HG03103 (cell line): Measurements from ENCODE around the gene NPAS2.

Source experiments
- ATAC-seq: cut with Tn5 transposase; IDR thresholded peaks from one replicate; pipeline ENCODE4 v1.9.1; 2021; ENCODE audit warnings: low read depth; ENCODE audit not compliant: unreplicated experiment

The NPAS2 gene

DNA sequence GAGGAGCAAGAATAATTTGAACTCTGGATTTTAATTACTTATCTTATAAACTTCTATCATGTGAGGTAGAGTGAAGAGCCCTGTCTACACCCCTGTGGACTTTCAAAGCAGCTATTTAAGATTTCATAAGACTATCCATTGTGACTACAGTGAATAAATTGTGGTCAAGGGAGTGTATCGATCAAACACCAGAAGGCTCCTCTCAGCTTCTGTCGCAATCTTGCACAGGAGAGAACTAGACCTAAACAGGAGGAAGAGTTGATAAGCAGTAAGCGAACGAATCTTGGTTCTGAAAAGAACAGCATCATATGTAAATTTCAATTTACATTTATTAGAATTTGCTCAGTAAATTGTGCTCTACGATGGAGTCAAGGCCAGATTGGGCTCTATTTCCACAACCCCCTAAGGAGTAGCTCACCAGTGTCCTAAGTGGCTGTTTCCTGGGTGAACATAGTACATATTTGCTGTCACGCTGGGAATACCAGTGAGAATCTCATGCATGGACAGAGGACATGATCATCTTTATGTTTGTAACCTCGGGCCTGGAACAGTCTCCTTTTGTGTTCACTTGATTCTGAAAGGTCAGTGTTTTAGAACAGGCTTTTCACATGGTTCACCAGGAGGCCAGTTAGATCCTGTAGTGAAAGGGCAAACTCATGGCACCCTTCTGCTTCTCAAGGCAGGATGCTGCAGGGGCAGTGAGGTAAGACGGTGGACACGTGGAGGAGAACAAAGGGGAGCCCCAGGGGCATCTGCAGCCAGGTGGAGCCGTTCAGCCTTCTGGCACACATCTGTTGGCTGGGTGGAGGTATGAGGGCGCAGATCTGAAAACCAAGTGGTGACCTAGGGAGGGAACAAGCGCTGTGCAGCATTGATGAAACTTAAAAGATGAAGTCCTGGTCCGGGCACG lies 33.3 kb downstream of the NPAS2 start:
- ATAC-seq: no peak

DNA sequence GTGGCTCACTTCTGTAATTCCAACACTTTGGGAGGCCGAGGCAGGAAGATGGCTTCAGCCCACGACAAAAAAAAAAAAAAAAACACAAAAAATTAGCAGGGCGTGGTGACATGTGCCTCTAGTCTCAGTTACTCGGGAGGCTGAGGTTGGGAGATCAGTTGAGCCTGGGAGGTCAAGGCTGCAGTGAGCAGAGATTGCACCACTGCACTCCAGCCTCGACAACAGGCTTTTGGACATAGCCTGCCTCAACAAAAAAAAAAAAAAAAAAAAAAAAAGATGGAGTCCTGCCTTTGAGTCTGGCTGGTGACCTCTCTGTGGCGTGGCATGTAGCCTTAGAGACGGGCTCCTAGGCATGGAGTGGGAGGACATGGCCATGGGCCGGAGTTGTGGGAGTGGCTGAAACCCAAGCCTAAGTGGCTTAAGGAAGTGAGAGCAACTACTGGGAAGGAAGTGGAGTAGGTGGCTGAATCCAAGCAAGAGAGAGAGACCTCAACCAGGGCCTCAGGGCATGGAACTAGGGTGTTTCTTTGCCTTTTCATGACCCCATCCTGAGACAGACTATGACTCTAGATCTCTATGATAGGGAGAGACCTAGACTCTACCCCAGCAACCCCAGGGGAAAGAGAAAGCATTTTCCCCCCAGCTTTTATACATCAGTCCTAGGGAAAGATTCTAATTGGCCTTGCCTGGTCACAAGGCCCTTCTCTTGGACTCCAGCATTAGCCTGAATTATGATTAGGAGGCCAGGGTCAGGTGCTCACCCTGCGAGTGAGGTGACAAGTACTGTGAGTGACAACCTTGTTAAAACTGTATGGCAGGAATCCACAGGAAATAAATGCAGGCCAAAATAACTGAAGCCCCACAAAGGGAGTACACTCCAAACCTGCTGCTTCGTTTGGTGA lies 34.2 kb downstream of the NPAS2 start:
- ATAC-seq: no peak

- ATAC-seq: no peak
These were observed 35.1 kb downstream of the NPAS2 start for GRCh38 chr2:100855084-100855483.

DNA sequence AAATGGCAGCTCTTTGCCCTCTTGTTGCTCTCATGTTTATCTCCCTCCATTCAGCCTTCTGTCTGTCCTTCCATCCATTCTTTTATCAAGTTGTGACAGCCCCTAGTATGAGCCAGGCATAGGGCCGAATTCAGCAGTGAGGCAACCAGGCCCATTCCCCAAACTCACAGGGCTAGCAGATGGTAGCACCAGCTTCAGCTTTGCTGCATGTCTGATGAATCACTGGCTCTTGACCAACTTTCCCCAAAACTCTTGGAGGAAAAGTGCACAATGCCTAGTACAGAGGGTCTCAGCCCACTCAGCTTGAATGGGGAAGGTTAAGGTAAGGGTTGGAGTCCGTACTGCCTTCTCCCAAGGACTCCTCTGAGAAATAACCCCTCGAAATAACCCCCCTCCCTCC lies 35.7 kb downstream of the NPAS2 start:
- no peak for ATAC-seq

DNA sequence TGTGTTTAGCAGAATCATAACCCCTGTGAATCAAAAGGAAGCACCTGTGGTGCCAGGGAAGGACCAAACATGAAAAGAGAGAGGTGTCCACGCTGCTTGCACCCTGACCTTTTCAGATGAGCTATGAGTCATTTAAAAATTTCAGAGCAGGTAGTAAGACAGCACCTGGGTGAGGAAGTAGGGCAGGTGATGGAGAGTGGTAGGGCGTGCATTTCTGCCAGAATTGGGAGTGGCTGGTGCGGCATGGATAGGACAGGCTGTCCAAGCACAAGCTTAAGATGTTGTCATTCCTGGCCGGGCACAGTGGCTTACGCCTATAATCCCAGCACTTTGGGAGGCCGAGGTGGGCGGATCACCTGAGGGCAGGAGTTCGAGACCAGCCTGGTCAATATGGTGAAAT lies 36.8 kb downstream of the NPAS2 start:
- ATAC-seq: no peak

DNA sequence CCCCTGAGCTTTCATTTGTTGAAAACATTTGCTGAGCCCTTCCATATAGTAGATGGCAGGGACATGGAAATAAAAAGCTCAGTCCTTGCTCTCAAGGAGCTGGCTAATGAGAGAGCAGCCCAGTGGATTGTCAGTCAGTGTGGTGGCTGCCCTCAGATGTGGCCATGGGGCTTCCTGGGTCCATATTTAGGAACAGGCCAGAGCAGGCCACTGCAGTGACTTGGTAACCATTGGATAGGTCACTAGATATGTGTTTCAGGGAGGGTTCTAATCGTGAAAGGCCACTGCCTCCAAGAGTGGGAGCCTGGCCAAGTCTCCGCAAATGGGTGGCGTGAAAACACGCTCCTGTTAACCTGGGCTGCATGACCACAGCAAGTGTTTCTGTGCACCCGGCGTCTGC lies 37.4 kb downstream of the NPAS2 start:
- no peak for ATAC-seq

DNA sequence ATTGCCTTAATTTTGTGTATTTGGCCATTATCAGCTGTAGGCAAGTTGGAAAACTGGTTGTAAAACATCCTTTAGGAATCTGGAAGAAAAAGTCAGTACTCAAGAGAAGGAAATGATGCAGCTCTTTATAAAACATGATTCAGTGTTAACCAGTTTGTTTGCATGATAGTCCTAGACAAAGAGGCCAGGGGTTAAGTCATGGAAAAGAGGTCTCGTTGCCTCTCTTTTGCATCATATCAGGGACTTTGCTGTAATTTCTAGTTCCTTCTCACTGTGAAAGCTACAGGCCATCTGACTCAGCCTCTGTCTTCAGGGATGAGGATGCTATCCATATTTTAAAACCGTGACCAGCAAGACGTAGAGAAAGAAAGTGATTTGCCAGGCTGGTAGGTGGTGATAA lies 38.0 kb downstream of the NPAS2 start:
- ATAC-seq: no peak

- no peak for ATAC-seq
These were observed 40.0 kb downstream of the NPAS2 start for GRCh38 chr2:100859902-100860301.

GRCh38 chr2:100861340-100861739 lies 41.4 kb downstream of the NPAS2 start:
- ATAC-seq: no peak

DNA sequence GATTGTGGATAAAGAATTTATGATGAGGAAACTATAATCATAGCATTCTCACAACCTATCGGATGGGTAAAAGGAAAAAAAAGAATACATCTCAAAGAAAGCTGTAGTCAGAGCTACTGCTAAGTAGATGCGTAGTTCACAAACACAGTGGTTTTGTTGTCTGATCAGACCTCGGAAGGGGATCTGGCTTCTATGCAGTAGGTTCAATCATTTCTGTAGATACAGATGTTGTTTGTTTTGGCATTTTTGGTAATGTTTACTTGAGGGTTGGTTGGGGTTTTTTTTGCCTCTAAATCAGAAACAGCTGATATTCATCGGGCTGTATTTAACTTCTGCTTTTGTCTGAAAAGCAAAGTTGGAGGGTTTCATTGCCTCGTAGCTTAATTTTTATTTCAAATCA lies 42.1 kb downstream of the NPAS2 start:
- no peak for ATAC-seq

- ATAC-seq: no peak
These were observed 46.0 kb downstream of the NPAS2 start for GRCh38 chr2:100865816-100866460.

DNA sequence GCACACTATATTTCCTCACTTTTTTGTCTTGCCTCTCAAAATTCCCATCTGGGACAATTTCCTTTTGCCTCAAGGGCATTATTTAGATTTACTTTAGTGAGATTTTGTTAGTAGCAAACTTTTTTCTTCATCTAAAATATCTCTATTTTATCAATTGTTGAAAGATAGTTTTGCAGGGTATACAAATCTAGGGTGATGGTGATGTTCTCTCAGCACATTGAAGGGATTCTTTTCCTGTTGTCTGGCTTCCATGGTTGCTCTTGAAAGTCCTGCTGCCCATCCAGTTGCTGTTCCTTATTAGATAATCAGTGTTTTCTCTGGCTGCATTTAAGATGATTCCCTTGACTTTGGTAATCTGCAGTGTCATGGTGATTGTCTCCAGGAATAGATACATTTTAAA lies 48.1 kb downstream of the NPAS2 start:
- no peak for ATAC-seq

DNA sequence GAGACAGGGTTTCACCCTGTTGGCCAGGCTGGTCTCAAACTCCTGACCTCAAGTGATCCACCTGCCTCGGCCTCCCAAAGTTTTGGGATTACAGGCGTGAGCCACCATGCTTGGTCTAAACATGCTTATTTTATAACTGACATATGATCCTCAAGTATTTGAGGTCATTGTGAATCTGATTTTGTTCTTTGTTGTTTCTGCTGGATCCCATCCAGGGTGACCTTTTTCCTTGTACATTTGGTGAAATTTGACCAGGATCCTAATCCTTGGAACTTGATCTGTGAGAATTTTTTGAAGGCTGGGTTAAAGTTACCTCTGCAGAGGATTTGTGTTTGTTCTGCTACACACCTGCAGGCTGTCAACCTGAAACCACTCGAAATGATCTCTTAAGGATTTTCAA lies 49.2 kb downstream of the NPAS2 start:
- no peak for ATAC-seq

DNA sequence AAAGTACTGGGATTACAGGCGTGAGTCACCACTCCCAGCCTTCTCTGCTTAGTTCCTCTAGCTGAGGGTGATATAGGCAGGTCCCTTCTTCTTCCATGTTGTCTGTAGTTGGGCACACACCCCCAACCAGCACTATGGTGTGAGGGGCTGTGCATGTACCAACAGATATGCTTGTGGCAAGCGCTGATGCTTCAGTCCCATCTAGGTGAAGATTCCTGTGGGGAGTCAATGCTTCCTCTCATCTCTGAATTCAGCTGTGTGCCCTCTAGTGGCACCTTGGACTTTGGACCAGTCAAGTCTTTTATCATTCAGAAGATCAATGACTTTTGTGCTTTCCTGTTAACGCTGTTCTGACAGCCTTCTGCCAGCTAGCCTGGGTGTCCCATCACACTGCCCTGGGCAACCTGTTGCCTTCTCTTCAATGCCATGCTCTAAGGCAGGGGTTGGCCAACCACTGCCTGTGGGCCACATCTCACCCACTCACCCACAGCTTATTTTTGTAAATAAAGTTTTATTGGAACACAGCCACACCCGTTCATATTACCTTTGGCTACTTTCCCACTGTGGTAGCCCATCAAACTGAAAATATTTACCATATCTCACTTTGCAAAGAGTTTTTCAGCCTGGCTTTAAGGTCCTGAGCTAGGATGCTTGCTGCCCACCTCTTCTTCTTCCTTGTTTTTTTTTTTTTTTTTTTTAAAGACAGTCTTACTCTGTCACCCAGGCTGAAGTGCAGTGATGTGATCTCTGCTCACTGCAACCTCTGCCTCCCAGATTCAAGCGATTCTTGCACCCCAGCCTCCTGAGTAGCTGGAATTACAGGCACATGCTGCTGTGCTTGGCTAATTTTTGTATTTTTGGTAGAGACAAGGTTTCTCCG lies 51.0 kb downstream of the NPAS2 start:
- ATAC-seq: no peak

DNA sequence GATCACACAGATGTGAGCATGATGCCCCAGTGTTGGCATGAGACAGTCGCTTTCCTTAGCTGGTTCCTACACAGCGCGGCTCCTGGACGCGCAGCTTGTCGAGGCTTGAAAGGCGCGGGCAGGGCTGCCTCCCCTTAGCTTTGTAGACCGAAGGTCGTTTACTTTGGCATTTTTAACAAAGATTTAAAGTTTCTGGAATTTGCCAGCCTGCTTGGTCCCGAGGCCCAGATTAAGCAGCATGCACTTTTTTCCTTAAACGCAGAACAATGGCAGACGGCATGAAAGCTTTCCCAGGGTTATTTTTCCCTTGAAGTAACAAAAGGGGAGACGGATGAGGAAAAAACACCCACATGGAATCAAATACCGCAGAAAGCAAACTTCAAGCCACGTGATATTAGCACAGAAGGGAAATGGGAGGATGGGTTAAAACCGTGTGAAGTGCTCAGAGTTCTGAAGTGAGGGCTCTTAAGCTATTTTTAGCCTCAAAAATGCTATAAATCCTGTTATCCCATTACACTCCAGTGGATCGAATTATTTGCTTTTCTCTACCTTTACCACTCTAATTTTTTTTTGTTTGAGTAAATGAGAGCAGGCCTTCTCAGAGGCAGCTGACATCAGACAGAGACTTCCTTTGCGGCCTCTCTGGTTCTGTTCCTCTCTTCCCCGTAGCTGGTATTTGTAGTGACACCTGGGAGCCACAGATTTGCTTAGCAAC lies 55.7 kb downstream of the NPAS2 start:
- no peak for ATAC-seq

- ATAC-seq: no peak
These were observed 56.4 kb downstream of the NPAS2 start for GRCh38 chr2:100876231-100876860.

GRCh38 chr2:100877555-100877954 lies 57.6 kb downstream of the NPAS2 start:
- no peak for ATAC-seq

- ATAC-seq: no peak
These were observed 58.3 kb downstream of the NPAS2 start for GRCh38 chr2:100878000-100878791.
